Suprapubic skin (tissue), 4 donors: ENCODE results near the gene TSNAX. TPM values are rescaled to one million over a fixed set of nuclear protein-coding genes. Genes with fewer than 3 reads are reported as not detected.

Experiments used
- DNase-seq, 2 donors: peaks; one replicate each; pipeline ENCODE4 v3.0.0-alpha.2; 2019; ENCODE audit warnings: low spot score in 2 of 2
- H3K27ac ChIP-seq: fragments of 200-600 bp; sonication (generic); one replicate; pipeline ENCODE4 v1.5.1; 2019
- H3K27me3 ChIP-seq: fragments of 200-600 bp; sonication (generic); one replicate; pipeline ENCODE4 v1.5.1; 2019
- H3K36me3 ChIP-seq: fragments of 200-600 bp; sonication (generic); one replicate; pipeline ENCODE4 v1.5.1; 2019
- H3K4me1 ChIP-seq: fragments of 200-600 bp; sonication (generic); one replicate; pipeline ENCODE4 v1.5.1; 2019
- H3K4me3 ChIP-seq: fragments of 200-600 bp; sonication (generic); one replicate; pipeline ENCODE4 v1.5.1; 2019; ENCODE audit warnings: mild to moderate bottlenecking
- H3K9me3 ChIP-seq: fragments of 200-600 bp; sonication (generic); one replicate; pipeline ENCODE4 v1.5.1; 2019
- CTCF ChIP-seq, 2 donors: fragments of 200-600 bp in 1 of 2; fragments of 450-650 bp in 1 of 2; sonication (generic) in 1 of 2; IDR thresholded peaks; one replicate each; pipeline ENCODE4 v1.5.1; 2016 to 2019; ENCODE audit warnings: antibody characterized with exemption in 2 of 2, mild to moderate bottlenecking in 1 of 2, moderate library complexity in 1 of 2
- EP300 ChIP-seq: sonication (generic); formaldehyde crosslinking; IDR thresholded peaks from one replicate; pipeline ENCODE4 v1.6.1; 2017; ENCODE audit warnings: antibody characterized with exemption
- POLR2A ChIP-seq, 2 donors: fragments of 450-650 bp; IDR thresholded peaks; one replicate each; pipeline ENCODE4 v1.6.1; 2017; ENCODE audit warnings: antibody characterized with exemption in 2 of 2, mild to moderate bottlenecking in 2 of 2, moderate library complexity in 2 of 2
- POLR2AphosphoS5 ChIP-seq, 3 donors: sonication (generic); formaldehyde crosslinking; IDR thresholded peaks; one replicate each; pipeline ENCODE4 v1.6.1; 2017; ENCODE audit warnings: antibody characterized with exemption in 3 of 3
- WGBS: methylation state at CpG from one replicate; pipeline ENCODE4 v1.1.5; 2018; 5-methylcytosine and 5-hydroxymethylcytosine counted together
- total RNA-seq, 4 donors: library from RNA; depleted of rRNA; stranded (reverse); fragments of >200 nt; gene quantifications; one replicate each; pipeline ENCODE4 v1.1.0, GENCODE V29; 2016

TSNAX gene
- total RNA-seq, 4 donors from 2014 or later, result 18.8 to 36.4 (median 25.4) TPM

GRCh38 chr1:231541842-231542241, 13.4 kb downstream of the TSNAX start:
- WGBS, result 80% methylated on average over 2 of the region's 2 CpGs
- peaks cover 35% of the 10 kb centered on the region for H3K36me3 ChIP-seq

GRCh38 chr1:231544943-231545592, 16.6 kb downstream of the TSNAX start:
- H3K9me3 ChIP-seq, result no peaks in the 10 kb centered on the region

More at GRCh38 chr1:231541842-231542241, 13.4 kb downstream of the TSNAX start:
- H3K27ac ChIP-seq, result no peak overlapping the region
- no peak overlapping the region for H3K4me3 ChIP-seq
- TF ChIP-seq POLR2A (IDR thresholded peaks at IDR 0.05) (no peak), EP300 (no peak), POLR2AphosphoS5 (IDR thresholded peaks at IDR 0.05) (no peak), CTCF (IDR thresholded peaks at IDR 0.05) (no peak)
- DNase-seq, result no peak
- no peaks in the 10 kb centered on the region for H3K4me1 ChIP-seq
- no peaks in the 10 kb centered on the region for H3K9me3 ChIP-seq
- H3K27me3 ChIP-seq, result no peaks in the 10 kb centered on the region

GRCh38 chr1:231546693-231547092, 18.2 kb downstream of the TSNAX start:
- peaks cover 30% of the 10 kb centered on the region for H3K36me3 ChIP-seq

More at GRCh38 chr1:231544943-231545592, 16.6 kb downstream of the TSNAX start:
- H3K27me3 ChIP-seq, result no peaks in the 10 kb centered on the region
- H3K27ac ChIP-seq, result no peak overlapping the region
- no peak for TF ChIP-seq CTCF (IDR thresholded peaks at IDR 0.05)
- TF ChIP-seq EP300, result no peak
- TF ChIP-seq POLR2AphosphoS5 (IDR thresholded peaks at IDR 0.05), result no peak
- H3K4me3 ChIP-seq, result no peak overlapping the region
- H3K4me1 ChIP-seq, result peaks cover under 1% of the 10 kb centered on the region
- no peak for DNase-seq
- H3K36me3 ChIP-seq, result peaks cover 30% of the 10 kb centered on the region
- WGBS, result 65% methylated on average over 4 of the region's 4 CpGs

GRCh38 chr1:231549733-231550447, 21.4 kb downstream of the TSNAX start:
- DNase-seq, result no peak
- no peak overlapping the region for H3K4me3 ChIP-seq
- no peak for TF ChIP-seq POLR2A (IDR thresholded peaks at IDR 0.05)
- TF ChIP-seq CTCF (IDR thresholded peaks at IDR 0.05), result no peak
- no peak for TF ChIP-seq EP300
- TF ChIP-seq POLR2AphosphoS5 (IDR thresholded peaks at IDR 0.05), result no peak
- H3K27ac ChIP-seq, result no peak overlapping the region
- H3K36me3 ChIP-seq, result peaks cover 10% of the 10 kb centered on the region
- WGBS, result 55% methylated on average over 4 of the region's 4 CpGs
- H3K27me3 ChIP-seq, result no peaks in the 10 kb centered on the region
- H3K9me3 ChIP-seq, result no peaks in the 10 kb centered on the region
- H3K4me1 ChIP-seq, result peaks cover 6% of the 10 kb centered on the region

More at GRCh38 chr1:231546693-231547092, 18.2 kb downstream of the TSNAX start:
- 88% methylated on average over 4 of the region's 4 CpGs for WGBS
- no peaks in the 10 kb centered on the region for H3K9me3 ChIP-seq
- no peak overlapping the region for H3K4me3 ChIP-seq
- no peak overlapping the region for H3K27ac ChIP-seq
- TF ChIP-seq POLR2A (IDR thresholded peaks at IDR 0.05) (no peak), EP300 (no peak), CTCF (IDR thresholded peaks at IDR 0.05) (no peak), POLR2AphosphoS5 (IDR thresholded peaks at IDR 0.05) (no peak)
- no peak for DNase-seq
- no peaks in the 10 kb centered on the region for H3K27me3 ChIP-seq
- peaks cover 6% of the 10 kb centered on the region for H3K4me1 ChIP-seq

GRCh38 chr1:231550448-231550781, 21.9 kb downstream of the TSNAX start:
- Histone ChIP-seq H3K27ac (no peak overlapping the region), H3K4me1 (peaks cover 6% of the 10 kb centered on the region), H3K27me3 (no peaks in the 10 kb centered on the region), H3K36me3 (peaks cover 10% of the 10 kb centered on the region), H3K9me3 (no peaks in the 10 kb centered on the region), H3K4me3 (no peak overlapping the region)
- TF ChIP-seq CTCF (IDR thresholded peaks at IDR 0.05), result peak in 1 of 2 donors; percentile 40
- no peak for TF ChIP-seq EP300
- no peak for DNase-seq
- 51% methylated on average over 2 of the region's 2 CpGs for WGBS
